HEK293 (cell line): ENCODE measurements around the gene MECP2.
A peak's percentile ranks its signal among the peaks of the same experiment; 100 is the strongest.

Source experiments
- CTCF ChIA-PET: fragments of 350-600 bp; formaldehyde crosslinking; extraction: SDS; loops from one replicate; lab custom pipeline; 2021; ENCODE audit warnings: antibody characterized with exemption; lab: Yijun Ruan, JAX
- POLR2A ChIA-PET: fragments of 300-600 bp; formaldehyde crosslinking; extraction: SDS; loops from one replicate; lab custom pipeline; 2020; ENCODE audit warnings: antibody characterized with exemption, inconsistent platforms; lab: Yijun Ruan, JAX
- H3K27ac ChIP-seq: fragments of 200-500 bp; sonication (Bioruptor generic); 2 replicates; pipeline ENCODE4 v1.5.1; 2014; ENCODE audit warnings: low read depth, low read length, control low read depth, inconsistent platforms; ENCODE audit errors: extremely low read depth
- H3K36me3 ChIP-seq, 2 experiments: fragments of 200-500 bp in 1 of 2; sonication (Bioruptor generic) in 1 of 2; 1 replicate in 1 of 2; 2 replicates in 1 of 2; pipeline ENCODE4 v1.5.1; 2014 to 2017; ENCODE audit warnings: inconsistent platforms in 2 of 2, low read length in 2 of 2; ENCODE audit not compliant: control insufficient read depth in 2 of 2, insufficient read depth in 1 of 2
- H3K4me1 ChIP-seq: fragments of 200-500 bp; sonication (Bioruptor generic); 2 replicates; pipeline ENCODE4 v1.5.1; 2014; ENCODE audit warnings: mild to moderate bottlenecking, low read length, inconsistent platforms; ENCODE audit not compliant: control insufficient read depth, insufficient read depth
- H3K4me3 ChIP-seq: 2 replicates; pipeline ENCODE4 v1.5.1; 2011; ENCODE audit warnings: low read depth, mild to moderate bottlenecking, control low read depth, low read length, moderate library complexity
- H3K9me3 ChIP-seq: fragments of 200-500 bp; sonication (Bioruptor generic); 2 replicates; pipeline ENCODE4 v1.5.1; 2014; ENCODE audit warnings: low read depth, low read length, inconsistent platforms; ENCODE audit not compliant: control insufficient read depth, insufficient read depth
- ATF2 ChIP-seq: fragments of 450-650 bp; formaldehyde crosslinking; IDR thresholded peaks from 2 replicates; pipeline ENCODE4 v1.5.1; 2016; ENCODE audit warnings: missing biosample characterization, missing genetic modification characterization, low read depth
- KLF10 ChIP-seq: fragments of 450-650 bp; IDR thresholded peaks from 2 replicates; pipeline ENCODE4 v1.5.1; 2018; ENCODE audit warnings: missing biosample characterization, mild to moderate bottlenecking, missing genetic modification characterization
- KLF17 ChIP-seq: fragments of 450-650 bp; formaldehyde crosslinking; IDR thresholded peaks from 2 replicates; pipeline ENCODE4 v1.5.1; 2016; ENCODE audit warnings: missing biosample characterization, missing genetic modification characterization
- PRDM6 ChIP-seq: fragments of 450-650 bp; formaldehyde crosslinking; IDR thresholded peaks from 2 replicates; pipeline ENCODE4 v1.5.1; 2017; ENCODE audit warnings: missing biosample characterization, missing genetic modification characterization
- SALL2 ChIP-seq: fragments of 450-650 bp; formaldehyde crosslinking; IDR thresholded peaks from 2 replicates; pipeline ENCODE4 v1.5.0; 2017; ENCODE audit warnings: missing biosample characterization, mild to moderate bottlenecking, missing genetic modification characterization, borderline replicate concordance
- SCRT1 ChIP-seq: fragments of 450-650 bp; formaldehyde crosslinking; IDR thresholded peaks from 2 replicates; pipeline ENCODE4 v1.5.1; 2016; ENCODE audit warnings: missing biosample characterization, missing genetic modification characterization, borderline replicate concordance
- SETDB1 ChIP-seq: IDR thresholded peaks from one replicate; pipeline ENCODE4 v1.6.1; 2017; ENCODE audit warnings: mild to moderate bottlenecking, low read length, moderate library complexity, mixed read lengths; ENCODE audit not compliant: insufficient read length
- SP2 ChIP-seq: fragments of 450-650 bp; formaldehyde crosslinking; IDR thresholded peaks from 2 replicates; pipeline ENCODE4 v1.5.1; 2016; ENCODE audit warnings: missing biosample characterization, missing genetic modification characterization
- SP7 ChIP-seq: fragments of 450-650 bp; formaldehyde crosslinking; IDR thresholded peaks from 2 replicates; pipeline ENCODE4 v1.5.1; 2016; ENCODE audit warnings: missing biosample characterization, missing genetic modification characterization
- ZBTB1 ChIP-seq: fragments of 450-650 bp; formaldehyde crosslinking; IDR thresholded peaks from 2 replicates; pipeline ENCODE4 v1.5.1; 2016; ENCODE audit warnings: missing biosample characterization, missing genetic modification characterization
- ZNF248 ChIP-seq: fragments of 450-650 bp; formaldehyde crosslinking; IDR thresholded peaks from 2 replicates; pipeline ENCODE4 v1.5.1; 2017; ENCODE audit warnings: missing biosample characterization, missing genetic modification characterization
- ZNF292 ChIP-seq: fragments of 450-650 bp; formaldehyde crosslinking; IDR thresholded peaks from 2 replicates; pipeline ENCODE4 v1.5.1; 2016; ENCODE audit warnings: low read depth, missing biosample characterization, missing genetic modification characterization, borderline replicate concordance
- ZNF362 ChIP-seq: fragments of 450-650 bp; formaldehyde crosslinking; IDR thresholded peaks from 2 replicates; pipeline ENCODE4 v1.5.1; 2016; ENCODE audit warnings: missing biosample characterization, missing genetic modification characterization
- ZNF426 ChIP-seq: fragments of 450-650 bp; formaldehyde crosslinking; IDR thresholded peaks from 2 replicates; pipeline ENCODE4 v1.5.1; 2017; ENCODE audit warnings: missing biosample characterization, missing genetic modification characterization, mild to moderate bottlenecking, inconsistent platforms, moderate library complexity
- ZNF513 ChIP-seq: fragments of 450-650 bp; IDR thresholded peaks from 2 replicates; pipeline ENCODE4 v1.5.1; 2018; ENCODE audit warnings: missing biosample characterization, missing genetic modification characterization
- ZNF514 ChIP-seq: fragments of 450-650 bp; formaldehyde crosslinking; IDR thresholded peaks from 2 replicates; pipeline ENCODE4 v1.5.1; 2016; ENCODE audit warnings: missing biosample characterization, missing genetic modification characterization
- ZNF76 ChIP-seq: fragments of 450-650 bp; formaldehyde crosslinking; IDR thresholded peaks from 2 replicates; pipeline ENCODE4; 2016; ENCODE audit warnings: low read depth, missing biosample characterization, missing genetic modification characterization, borderline replicate concordance
- ZNF843 ChIP-seq: fragments of 450-650 bp; formaldehyde crosslinking; IDR thresholded peaks from 2 replicates; pipeline ENCODE4 v1.5.1; 2016; ENCODE audit warnings: missing biosample characterization, missing genetic modification characterization
- ZSCAN18 ChIP-seq: fragments of 450-650 bp; formaldehyde crosslinking; IDR thresholded peaks from 2 replicates; pipeline ENCODE4 v1.5.1; 2016; ENCODE audit warnings: missing biosample characterization, missing genetic modification characterization
- ZSCAN4 ChIP-seq: fragments of 450-650 bp; formaldehyde crosslinking; IDR thresholded peaks from 2 replicates; pipeline ENCODE4 v1.5.1; 2017; ENCODE audit warnings: missing biosample characterization, missing genetic modification characterization

MECP2 gene

GRCh38 chrX:154018518-154019060, 78.9 kb downstream of the MECP2 start (continued):
- TF ChIP-seq ZNF843 (tag by site-specific recombination) = no peak
- TF ChIP-seq ZNF76 = no peak
- no peak for TF ChIP-seq SP7 (tag by site-specific recombination)
- TF ChIP-seq KLF10 (tag by site-specific recombination) = no peak
- TF ChIP-seq SALL2 (tag by site-specific recombination) = no peak
- TF ChIP-seq ZSCAN4 = no peak
- no peak for TF ChIP-seq ZNF292 (tag by site-specific recombination)
- no peak for TF ChIP-seq SCRT1 (tag by site-specific recombination)
- TF ChIP-seq ZNF248 (tag by site-specific recombination) = no peak
- TF ChIP-seq KLF17 = no peak
- TF ChIP-seq ZBTB1 (tag by site-specific recombination) = no peak

GRCh38 chrX:154017766-154018517, 79.6 kb downstream of the MECP2 start:
- H3K36me3 ChIP-seq = peaks cover 5 to 51% of the 10 kb centered on the region in 2 experiments; a peak in 2 of 3 replicates
- TF ChIP-seq ZNF514 (tag by site-specific recombination) (no peak), ZNF362 (tag by site-specific recombination) (peak; percentile 74)
- H3K4me1 ChIP-seq = peaks cover 4% of the 10 kb centered on the region; the same call in 1 of the 2 replicates
- CTCF ChIA-PET = interaction anchor here (1.0 kb wide), 2 partner anchors 29 to 46 kb away, joined by 3 to 4 read pairs; partner anchors contain the start of gene HCFC1
- H3K4me3 ChIP-seq = 0 out of 2 replicates have a peak overlapping the region, but pooled peaks have one; percentile 59
- no peaks in the 10 kb centered on the region for H3K9me3 ChIP-seq
- POLR2A ChIA-PET = interaction anchor here (0.6 to 1.4 kb wide), 4 partner anchors 10 to 23 kb away, joined by 3 to 5 read pairs (median 4); no protein-coding TSS in a partner anchor
- H3K27ac ChIP-seq = peak overlapping the region; percentile 92; the same call in 1 of the 2 replicates

GRCh38 chrX:154016366-154017076, 81.0 kb downstream of the MECP2 start:
- Histone ChIP-seq H3K4me3 (no peak overlapping the region), H3K36me3 (peaks cover 8 to 65% of the 10 kb centered on the region in 2 experiments; a peak in 2 of 3 replicates), H3K9me3 (no peaks in the 10 kb centered on the region), H3K27ac (no peak overlapping the region; the same call in 1 of the 2 replicates), H3K4me1 (peaks cover 3% of the 10 kb centered on the region; the same call in 1 of the 2 replicates)
- CTCF ChIA-PET = interaction anchor here (0.5 to 1.4 kb wide), 4 partner anchors 13 to 802 kb away, joined by 3 to 4 read pairs (median 3); no protein-coding TSS in a partner anchor
- POLR2A ChIA-PET = no interaction called here
- TF ChIP-seq ZNF426 (tag by site-specific recombination) (no peak), SETDB1 (no peak), ATF2 (tag by site-specific recombination) (no peak), ZNF513 (tag by site-specific recombination) (no peak), SP2 (no peak), ZSCAN18 (tag by site-specific recombination) (no peak), ZNF76 (no peak), PRDM6 (tag by site-specific recombination) (no peak)
